Measurements from ENCODE around the gene DCLK2. TPM values are rescaled to one million over a fixed set of nuclear protein-coding genes. Genes with fewer than 3 reads are reported as not detected.

DCLK2 gene
- total and polyA plus RNA-seq, 12 donors, result 4.1 to 33.4 (median 16.7) TPM

GRCh38 chr4:150150629-150151062 is 72.4 kb downstream of the DCLK2 start:
- ATAC-seq (peak; percentile 47 to 95 (median 89)), DNase-seq (peak; percentile 30 to 32)
- Histone ChIP-seq H3K27ac (peak overlapping the region in 9 of 10 donors; percentile 3 to 60 (median 32)), H3K27me3 (no peaks in the 10 kb centered on the region), H3K4me1 (peaks cover 0 to 51% (median 13%) of the 10 kb centered on the region in 9 donors), H3K9me3 (no peaks in the 10 kb centered on the region), H3K4me3 (no peak overlapping the region), H3K36me3 (no peaks in the 10 kb centered on the region)
- no peak for TF ChIP-seq CTCF (IDR thresholded peaks at IDR 0.05)
- WGBS, 2 donors, result 48 to 76% methylated on average over 1 of the region's 1 CpG
- intact Hi-C loops (cut with DNase I), result no loop called here

GRCh38 chr4:150152766-150153165 is 74.5 kb downstream of the DCLK2 start:
- H3K4me1 ChIP-seq, result peaks cover 0 to 58% (median 13%) of the 10 kb centered on the region in 9 donors

GRCh38 chr4:150155391-150155790 is 77.1 kb downstream of the DCLK2 start:
- Histone ChIP-seq H3K27ac (no peak overlapping the region), H3K4me3 (no peak overlapping the region), H3K27me3 (no peaks in the 10 kb centered on the region), H3K36me3 (no peaks in the 10 kb centered on the region), H3K4me1 (peaks cover 6 to 55% (median 17%) of the 10 kb centered on the region in 9 donors), H3K9me3 (no peaks in the 10 kb centered on the region)
- 83 to 84% methylated on average over 4 of the region's 4 CpGs for WGBS, 2 donors
- TF ChIP-seq CTCF (IDR thresholded peaks at IDR 0.05), result no peak
- ATAC-seq, result no peak
- no peak for DNase-seq
- intact Hi-C loops (cut with DNase I), result no loop called here

More at GRCh38 chr4:150152766-150153165, 74.5 kb downstream of the DCLK2 start:
- no peak for TF ChIP-seq CTCF (IDR thresholded peaks at IDR 0.05)
- ATAC-seq (no peak), DNase-seq (no peak)
- Histone ChIP-seq H3K36me3 (no peaks in the 10 kb centered on the region), H3K4me3 (no peak overlapping the region), H3K27ac (no peak overlapping the region), H3K27me3 (no peaks in the 10 kb centered on the region), H3K9me3 (no peaks in the 10 kb centered on the region)
- intact Hi-C loops (cut with DNase I), result no loop called here
- WGBS, 2 donors, result 61 to 64% methylated on average over 3 of the region's 3 CpGs

- 95 to 97% methylated on average over 4 of the region's 4 CpGs for WGBS, 2 donors
- Histone ChIP-seq H3K27ac (no peak overlapping the region), H3K36me3 (no peaks in the 10 kb centered on the region), H3K4me3 (no peak overlapping the region), H3K4me1 (peaks cover 3 to 48% (median 19%) of the 10 kb centered on the region in 9 donors), H3K27me3 (no peaks in the 10 kb centered on the region), H3K9me3 (no peaks in the 10 kb centered on the region)
- ATAC-seq (no peak), DNase-seq (no peak)
- no peak for TF ChIP-seq CTCF (IDR thresholded peaks at IDR 0.05)
- intact Hi-C loops (cut with DNase I), result no loop called here
Measured at GRCh38 chr4:150156543-150156942, 78.3 kb downstream of the DCLK2 start.

Measured in heart right ventricle (tissue), 16 donors.